SK-N-DZ (cell line): ENCODE measurements around the gene ATOSB.

Source experiments
- DNase-seq: peaks from one replicate; pipeline ENCODE4 v3.0.0-alpha.2; 2015; ENCODE audit warnings: low spot score

ATOSB gene

GRCh38 chr9:35114113-35114839 lies 1.4 kb downstream of the ATOSB start:
- DNase-seq, result peak; percentile 94

- DNase-seq, result no peak
These were observed 3.2 kb downstream of the ATOSB start for GRCh38 chr9:35112257-35113020.

- DNase-seq, result peak; percentile 98
These were observed 4.4 kb downstream of the ATOSB start for GRCh38 chr9:35111001-35111933.

GRCh38 chr9:35110327-35110761 lies 5.3 kb downstream of the ATOSB start:
- no peak for DNase-seq

- no peak for DNase-seq
These were observed 6.6 kb downstream of the ATOSB start for GRCh38 chr9:35108946-35109575.

- DNase-seq, result no peak
These were observed 7.2 kb downstream of the ATOSB start for GRCh38 chr9:35108461-35108860.

- no peak for DNase-seq
These were observed 8.1 kb downstream of the ATOSB start for GRCh38 chr9:35107297-35108290.

- DNase-seq, result no peak
These were observed 9.3 kb downstream of the ATOSB start for GRCh38 chr9:35106343-35106730.

- DNase-seq, result no peak
These were observed 9.9 kb downstream of the ATOSB start for GRCh38 chr9:35105571-35106342.

GRCh38 chr9:35105126-35105525 lies 10.5 kb downstream of the ATOSB start:
- no peak for DNase-seq

GRCh38 chr9:35104586-35104985 lies 11.1 kb downstream of the ATOSB start:
- no peak for DNase-seq

GRCh38 chr9:35103660-35104191 lies 11.9 kb downstream of the ATOSB start:
- no peak for DNase-seq

- peak; percentile 97 for DNase-seq
These were observed 12.6 kb downstream of the ATOSB start, which contains the start of gene STOML2 for GRCh38 chr9:35102769-35103659. Gene STOML2, minus strand, starts transcription at chr9:35103131. Its CDS starts 37 bp downstream, at chr9:35103094.

- no peak for DNase-seq
These were observed 13.2 kb downstream of the ATOSB start for GRCh38 chr9:35102465-35102768.

- DNase-seq, result no peak
These were observed 18.1 kb downstream of the ATOSB start for GRCh38 chr9:35097573-35097972.

- peak; percentile 89 for DNase-seq
These were observed 19.4 kb downstream of the ATOSB start, which contains the start of gene PIGO for GRCh38 chr9:35096035-35096849. Gene PIGO, minus strand, starts transcription at chr9:35096591. Its CDS starts 1,026 bp downstream, at chr9:35095565.

GRCh38 chr9:35091536-35091935 lies 24.1 kb downstream of the ATOSB start:
- no peak for DNase-seq
